Mesendoderm (in vitro differentiated cells): ENCODE data around the gene GLTP.

ENCODE experiments used
- DNase-seq: peaks from one replicate; pipeline ENCODE4 v3.0.0; 2013
- H2AK5ac ChIP-seq: 2 replicates; pipeline ENCODE4 v1.6.1; 2013; ENCODE audit warnings: low read length, inconsistent platforms
- H2BK120ac ChIP-seq: 2 replicates; pipeline ENCODE4 v1.6.1; 2013; ENCODE audit warnings: low read depth, mild to moderate bottlenecking, low read length, moderate library complexity, mixed read lengths
- H2BK15ac ChIP-seq: replicated peaks from 2 replicates; pipeline ENCODE4 v1.6.1; 2013; ENCODE audit warnings: low read depth, mild to moderate bottlenecking, moderate library complexity
- H2BK5ac ChIP-seq: 2 replicates; pipeline ENCODE4 v1.6.1; 2013; ENCODE audit warnings: low read length, inconsistent platforms
- H3K18ac ChIP-seq: 2 replicates; pipeline ENCODE4 v1.6.1; 2013; ENCODE audit warnings: mild to moderate bottlenecking, low read length, mixed read lengths
- H3K23ac ChIP-seq: one replicate; pipeline ENCODE4 v1.6.1; 2013; ENCODE audit warnings: low read length
- H3K27ac ChIP-seq: 2 replicates; pipeline ENCODE4 v1.5.1; 2013; ENCODE audit warnings: low read depth, mild to moderate bottlenecking, inconsistent platforms, low read length, moderate library complexity
- H3K27me3 ChIP-seq: 2 replicates; pipeline ENCODE4 v1.6.1; 2013; ENCODE audit warnings: low read length, control low read depth, mild to moderate bottlenecking, inconsistent platforms; ENCODE audit not compliant: insufficient read depth, poor library complexity
- H3K36me3 ChIP-seq: 2 replicates; pipeline ENCODE4 v1.6.1; 2013; ENCODE audit warnings: low read length, inconsistent platforms; ENCODE audit not compliant: control insufficient read depth, insufficient read depth
- H3K4ac ChIP-seq: one replicate; pipeline ENCODE4 v1.6.1; 2013; ENCODE audit warnings: low read depth, mild to moderate bottlenecking, low read length, moderate library complexity
- H3K4me1 ChIP-seq: 2 replicates; pipeline ENCODE4 v1.6.1; 2013; ENCODE audit warnings: low read depth, low read length, inconsistent platforms; ENCODE audit not compliant: control insufficient read depth
- H3K4me2 ChIP-seq: 2 replicates; pipeline ENCODE4 v1.6.1; 2013; ENCODE audit warnings: low read length
- H3K4me3 ChIP-seq: 2 replicates; pipeline ENCODE4 v1.5.1; 2013; ENCODE audit warnings: mild to moderate bottlenecking, low read length
- H3K56ac ChIP-seq: one replicate; pipeline ENCODE4 v1.6.1; 2013; ENCODE audit warnings: low read length
- H3K79me1 ChIP-seq: 2 replicates; pipeline ENCODE4 v1.6.1; 2013; ENCODE audit warnings: low read length, inconsistent platforms
- H3K79me2 ChIP-seq: 2 replicates; pipeline ENCODE4 v1.6.1; 2013; ENCODE audit warnings: mild to moderate bottlenecking, low read length; ENCODE audit not compliant: control insufficient read depth, insufficient read depth
- H3K9ac ChIP-seq: 2 replicates; pipeline ENCODE4 v1.6.1; 2013; ENCODE audit warnings: low read length, inconsistent platforms
- H4K5ac ChIP-seq: one replicate; pipeline ENCODE4 v1.6.1; 2013; ENCODE audit warnings: low read length
- H4K8ac ChIP-seq: one replicate; pipeline ENCODE4 v1.6.1; 2013; ENCODE audit warnings: low read depth, mild to moderate bottlenecking, control low read depth, low read length, moderate library complexity
- WGBS: extraction: QIAGEN DNeasy Blood & Tissue Kit; methylation state at CpG from one replicate; pipeline ENCODE4 v1.1.7; 2013; ENCODE audit warnings: low lambda C conversion rate, missing lambda C conversion rate; ENCODE audit not compliant: insufficient coverage; ENCODE audit errors: extremely low coverage; 5-methylcytosine and 5-hydroxymethylcytosine counted together

Gene GLTP

GRCh38 chr12:109828754-109829511 lies 51.4 kb downstream of the GLTP start:
- H4K5ac ChIP-seq: no peak overlapping the region
- no peaks in the 10 kb centered on the region for H3K4me1 ChIP-seq
- no peak overlapping the region for H3K18ac ChIP-seq
- H2BK5ac ChIP-seq: no peak overlapping the region
- H2BK15ac ChIP-seq: no peak overlapping the region
- no peak overlapping the region for H3K56ac ChIP-seq
- H4K8ac ChIP-seq: no peak overlapping the region
- no peak for DNase-seq
- no peak overlapping the region for H3K23ac ChIP-seq
- H3K4ac ChIP-seq: no peak overlapping the region
- no peaks in the 10 kb centered on the region for H3K79me1 ChIP-seq
- no peaks in the 10 kb centered on the region for H3K36me3 ChIP-seq
- H3K79me2 ChIP-seq: no peaks in the 10 kb centered on the region
- WGBS: no CpG with 5 or more reads among the region's 3 CpGs
- H3K27ac ChIP-seq: no peak overlapping the region
- H2BK120ac ChIP-seq: no peak overlapping the region
- no peak overlapping the region for H3K9ac ChIP-seq
- no peak overlapping the region for H3K4me3 ChIP-seq
- H3K27me3 ChIP-seq: no peaks in the 10 kb centered on the region
- H3K4me2 ChIP-seq: no peak overlapping the region
- H2AK5ac ChIP-seq: no peak overlapping the region

GRCh38 chr12:109827566-109828550 lies 52.5 kb downstream of the GLTP start:
- H2BK120ac ChIP-seq: no peak overlapping the region
- no peaks in the 10 kb centered on the region for H3K4me1 ChIP-seq
- no peak overlapping the region for H3K27ac ChIP-seq
- no peak overlapping the region for H3K4me3 ChIP-seq
- H3K18ac ChIP-seq: no peak overlapping the region
- H4K5ac ChIP-seq: no peak overlapping the region
- no peaks in the 10 kb centered on the region for H3K27me3 ChIP-seq
- H4K8ac ChIP-seq: no peak overlapping the region
- H3K79me1 ChIP-seq: no peaks in the 10 kb centered on the region
- no peaks in the 10 kb centered on the region for H3K36me3 ChIP-seq
- WGBS: 100% methylated on average over 1 of the region's 19 CpGs
- H2BK15ac ChIP-seq: no peak overlapping the region
- H2BK5ac ChIP-seq: no peak overlapping the region
- no peaks in the 10 kb centered on the region for H3K79me2 ChIP-seq
- no peak overlapping the region for H2AK5ac ChIP-seq
- H3K23ac ChIP-seq: no peak overlapping the region
- no peak overlapping the region for H3K4ac ChIP-seq
- no peak overlapping the region for H3K9ac ChIP-seq
- H3K56ac ChIP-seq: no peak overlapping the region
- H3K4me2 ChIP-seq: no peak overlapping the region
- DNase-seq: no peak

- H4K8ac ChIP-seq: no peak overlapping the region
- H2AK5ac ChIP-seq: no peak overlapping the region
- no peak overlapping the region for H3K56ac ChIP-seq
- H3K36me3 ChIP-seq: no peaks in the 10 kb centered on the region
- H3K27me3 ChIP-seq: no peaks in the 10 kb centered on the region
- H3K4me3 ChIP-seq: no peak overlapping the region
- no peaks in the 10 kb centered on the region for H3K79me2 ChIP-seq
- H2BK120ac ChIP-seq: no peak overlapping the region
- no peak overlapping the region for H3K23ac ChIP-seq
- no peak overlapping the region for H2BK5ac ChIP-seq
- H3K79me1 ChIP-seq: no peaks in the 10 kb centered on the region
- no peak overlapping the region for H3K9ac ChIP-seq
- no peak overlapping the region for H3K27ac ChIP-seq
- H3K4ac ChIP-seq: no peak overlapping the region
- DNase-seq: no peak
- peaks cover 2% of the 10 kb centered on the region for H3K4me1 ChIP-seq
- H2BK15ac ChIP-seq: no peak overlapping the region
- no CpG with 5 or more reads among the region's 3 CpGs for WGBS
- no peak overlapping the region for H4K5ac ChIP-seq
- no peak overlapping the region for H3K4me2 ChIP-seq
- no peak overlapping the region for H3K18ac ChIP-seq
Measured at GRCh38 chr12:109827080-109827479, 53.3 kb downstream of the GLTP start.

- Histone ChIP-seq H2BK120ac (no peak overlapping the region), H3K36me3 (no peaks in the 10 kb centered on the region), H4K5ac (no peak overlapping the region), H3K4ac (no peak overlapping the region), H3K27me3 (no peaks in the 10 kb centered on the region), H2BK15ac (no peak overlapping the region), H2BK5ac (no peak overlapping the region), H3K4me1 (peaks cover 2% of the 10 kb centered on the region), H3K4me3 (no peak overlapping the region), H3K56ac (no peak overlapping the region), H3K27ac (no peak overlapping the region), H2AK5ac (no peak overlapping the region), H3K79me2 (no peaks in the 10 kb centered on the region), H3K18ac (no peak overlapping the region), H3K23ac (no peak overlapping the region), H4K8ac (no peak overlapping the region), H3K79me1 (no peaks in the 10 kb centered on the region), H3K9ac (no peak overlapping the region), H3K4me2 (no peak overlapping the region)
- no peak for DNase-seq
- no CpG with 5 or more reads among the region's 8 CpGs for WGBS
Measured at GRCh38 chr12:109824731-109825130, 55.6 kb downstream of the GLTP start.

- H3K27ac ChIP-seq: no peak overlapping the region
- no peaks in the 10 kb centered on the region for H3K36me3 ChIP-seq
- no peak overlapping the region for H3K4me3 ChIP-seq
- no peaks in the 10 kb centered on the region for H3K79me1 ChIP-seq
- no peak overlapping the region for H3K9ac ChIP-seq
- no peaks in the 10 kb centered on the region for H3K79me2 ChIP-seq
- WGBS: no CpG with 5 or more reads among the region's 15 CpGs
- H3K56ac ChIP-seq: no peak overlapping the region
- no peak overlapping the region for H2AK5ac ChIP-seq
- H3K4me1 ChIP-seq: peaks cover 2% of the 10 kb centered on the region
- H3K18ac ChIP-seq: no peak overlapping the region
- H3K23ac ChIP-seq: no peak overlapping the region
- DNase-seq: no peak
- no peak overlapping the region for H2BK120ac ChIP-seq
- no peak overlapping the region for H4K8ac ChIP-seq
- H3K4me2 ChIP-seq: no peak overlapping the region
- H3K27me3 ChIP-seq: no peaks in the 10 kb centered on the region
- no peak overlapping the region for H2BK5ac ChIP-seq
- no peak overlapping the region for H2BK15ac ChIP-seq
- H3K4ac ChIP-seq: no peak overlapping the region
- no peak overlapping the region for H4K5ac ChIP-seq
Measured at GRCh38 chr12:109822951-109823411, 57.4 kb downstream of the GLTP start.
